Neural cell (in vitro differentiated cells): Measurements from ENCODE around the gene MAST4. TPM values are rescaled to one million over a fixed set of nuclear protein-coding genes. Genes with fewer than 3 reads are reported as not detected.

Experiments used
- H2AFZ ChIP-seq: fragments of 200-600, 300-800 bp; sonication (generic), shearing (Covaris generic); 2 replicates; pipeline ENCODE4 v1.6.0; 2014; ENCODE audit warnings: low read depth, mild to moderate bottlenecking, antibody characterized with exemption, low read length, moderate library complexity
- H3F3A ChIP-seq: fragments of 200-600 bp; shearing (Covaris generic); 2 replicates; pipeline ENCODE4 v1.6.1; 2016; ENCODE audit warnings: mild to moderate bottlenecking, moderate library complexity, mixed read lengths, antibody characterized with exemption, low read length; ENCODE audit not compliant: insufficient read depth, poor library complexity, severe bottlenecking
- H3K27ac ChIP-seq: fragments of 200-600, 300-800 bp; sonication (generic), shearing (Covaris generic); 2 replicates; pipeline ENCODE4 v1.5.1; 2014; ENCODE audit warnings: mild to moderate bottlenecking, low read length, moderate library complexity
- H3K27me3 ChIP-seq: fragments of 300-800, 200-600 bp; sonication (generic), shearing (Covaris generic); 2 replicates; pipeline ENCODE4 v1.6.0; 2014; ENCODE audit warnings: mild to moderate bottlenecking, low read depth, low read length, moderate library complexity; ENCODE audit not compliant: insufficient read depth
- H3K36me3 ChIP-seq: fragments of 300-800, 200-600 bp; sonication (generic), shearing (Covaris generic); 2 replicates; pipeline ENCODE4 v1.5.1; 2014; ENCODE audit warnings: mild to moderate bottlenecking, antibody characterized with exemption, low read length, moderate library complexity; ENCODE audit not compliant: insufficient read depth
- H3K4me2 ChIP-seq: fragments of 300-800, 200-600 bp; sonication (generic), shearing (Covaris generic); 2 replicates; pipeline ENCODE4 v1.6.0; 2014; ENCODE audit warnings: mild to moderate bottlenecking, low read length
- H3K4me3 ChIP-seq: fragments of 300-800, 200-600 bp; sonication (generic), shearing (Covaris generic); 2 replicates; pipeline ENCODE4 v1.5.1; 2014; ENCODE audit warnings: mild to moderate bottlenecking, low read length, moderate library complexity
- H3K79me2 ChIP-seq: fragments of 200-600 bp; shearing (Covaris generic); replicated peaks from 2 replicates; pipeline ENCODE4 v1.6.0; 2014; ENCODE audit warnings: mild to moderate bottlenecking, low read length, moderate library complexity; ENCODE audit not compliant: insufficient read depth
- H3K9ac ChIP-seq: fragments of 300-800, 200-600 bp; sonication (generic), shearing (Covaris generic); 2 replicates; pipeline ENCODE4 v1.6.1; 2016; ENCODE audit warnings: mild to moderate bottlenecking, low read length, mixed read lengths
- H3K9me2 ChIP-seq: fragments of 200-600 bp; shearing (Covaris generic); 2 replicates; pipeline ENCODE4 v1.6.1; 2016; ENCODE audit warnings: mild to moderate bottlenecking, low read length, mixed read lengths; ENCODE audit not compliant: insufficient read depth
- H3K9me3 ChIP-seq: fragments of 200-600, 300-800 bp; sonication (generic), shearing (Covaris generic); 2 replicates; pipeline ENCODE4 v1.6.1; 2016; ENCODE audit warnings: mild to moderate bottlenecking, mixed run types, low read length, moderate library complexity, mixed read lengths
- H4K20me1 ChIP-seq: fragments of 200-600 bp; shearing (Covaris generic); 2 replicates; pipeline ENCODE4 v1.6.1; 2016; ENCODE audit warnings: mild to moderate bottlenecking, mixed run types; ENCODE audit not compliant: insufficient read depth
- EP300 ChIP-seq: fragments of 450-650 bp; conservative IDR thresholded peaks from 2 replicates; pipeline ENCODE4 v1.6.1; 2014; ENCODE audit warnings: antibody characterized with exemption, mild to moderate bottlenecking, moderate library complexity; ENCODE audit not compliant: poor library complexity, severe bottlenecking
- EZH2 ChIP-seq: fragments of 200-600, 300-800 bp; shearing (Covaris generic), sonication (generic); IDR thresholded peaks from 2 replicates; pipeline ENCODE4 v1.6.1; 2014; ENCODE audit warnings: antibody characterized with exemption, low read length, borderline replicate concordance, mild to moderate bottlenecking; ENCODE audit not compliant: insufficient read depth, poor library complexity, severe bottlenecking
- MXI1 ChIP-seq: fragments of 450-650 bp; conservative IDR thresholded peaks from 2 replicates; pipeline ENCODE4 v1.6.1; 2014; ENCODE audit warnings: antibody characterized with exemption, mild to moderate bottlenecking; ENCODE audit not compliant: poor library complexity, severe bottlenecking
- POLR2AphosphoS5 ChIP-seq: IDR thresholded peaks from 2 replicates; pipeline ENCODE4 v1.6.1; 2012
- RAD21 ChIP-seq: fragments of 450-650 bp; conservative IDR thresholded peaks from 2 replicates; pipeline ENCODE4 v1.6.1; 2014; ENCODE audit warnings: antibody characterized with exemption, mild to moderate bottlenecking, moderate library complexity
- SMC3 ChIP-seq: fragments of 450-650 bp; conservative IDR thresholded peaks from 2 replicates; pipeline ENCODE4 v1.6.1; 2014; ENCODE audit warnings: antibody characterized with exemption, mild to moderate bottlenecking, moderate library complexity; ENCODE audit not compliant: poor library complexity
- TAF1 ChIP-seq: IDR thresholded peaks from 2 replicates; pipeline ENCODE4 v1.6.1; 2012; ENCODE audit warnings: low read depth
- polyA plus RNA-seq: library from polyadenylated mRNA; depleted of rRNA; stranded (reverse); fragments of >200 nt; gene quantifications from 2 replicates; pipeline ENCODE4 v1.2.3, GENCODE V29; 2014
- TF ChIP-seq, protein P1 (sequence below): IDR thresholded peaks from 2 replicates; pipeline ENCODE4 v1.6.1; 2012; ENCODE audit warnings: borderline replicate concordance
- TF ChIP-seq, protein P2 (sequence below): fragments of 450-650 bp; IDR thresholded peaks from 2 replicates; pipeline ENCODE4 v1.5.1; 2014; ENCODE audit warnings: antibody characterized with exemption, mild to moderate bottlenecking, moderate library complexity; ENCODE audit not compliant: poor library complexity, severe bottlenecking

The MAST4 gene
- polyA plus RNA-seq, 1 donor from 2014 or later, result 2.3 TPM

DNA sequence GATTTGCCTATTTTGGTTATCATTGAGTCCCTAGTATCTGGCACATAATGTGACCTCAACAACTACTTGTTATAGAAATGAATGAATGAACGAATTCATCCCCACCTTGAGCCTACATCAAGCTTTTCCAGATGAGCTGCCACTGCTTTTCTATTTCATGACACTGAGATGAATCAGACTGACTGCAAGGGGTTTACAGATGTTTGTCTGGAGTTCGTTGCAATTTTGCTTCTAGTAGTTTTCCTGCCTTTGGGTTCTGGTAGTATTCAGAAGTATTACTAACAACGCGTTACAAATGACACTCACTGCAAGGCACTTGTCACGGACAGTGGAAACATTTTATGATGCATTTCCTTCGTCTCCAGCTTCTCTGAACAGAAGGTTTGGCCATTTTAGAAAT is 378.1 kb downstream of the MAST4 start:
- H3F3A ChIP-seq, result no peaks in the 10 kb centered on the region
- H3K4me2 ChIP-seq, result no peak overlapping the region
- TF ChIP-seq EZH2, result no peak
- no peak for TF ChIP-seq POLR2AphosphoS5
- TF ChIP-seq RAD21, result no peak
- TF ChIP-seq TAF1, result no peak
- TF ChIP-seq SMC3, result no peak
- no peak for TF ChIP-seq MXI1
- TF ChIP-seq EP300, result no peak
- TF ChIP-seq, protein P1, sequence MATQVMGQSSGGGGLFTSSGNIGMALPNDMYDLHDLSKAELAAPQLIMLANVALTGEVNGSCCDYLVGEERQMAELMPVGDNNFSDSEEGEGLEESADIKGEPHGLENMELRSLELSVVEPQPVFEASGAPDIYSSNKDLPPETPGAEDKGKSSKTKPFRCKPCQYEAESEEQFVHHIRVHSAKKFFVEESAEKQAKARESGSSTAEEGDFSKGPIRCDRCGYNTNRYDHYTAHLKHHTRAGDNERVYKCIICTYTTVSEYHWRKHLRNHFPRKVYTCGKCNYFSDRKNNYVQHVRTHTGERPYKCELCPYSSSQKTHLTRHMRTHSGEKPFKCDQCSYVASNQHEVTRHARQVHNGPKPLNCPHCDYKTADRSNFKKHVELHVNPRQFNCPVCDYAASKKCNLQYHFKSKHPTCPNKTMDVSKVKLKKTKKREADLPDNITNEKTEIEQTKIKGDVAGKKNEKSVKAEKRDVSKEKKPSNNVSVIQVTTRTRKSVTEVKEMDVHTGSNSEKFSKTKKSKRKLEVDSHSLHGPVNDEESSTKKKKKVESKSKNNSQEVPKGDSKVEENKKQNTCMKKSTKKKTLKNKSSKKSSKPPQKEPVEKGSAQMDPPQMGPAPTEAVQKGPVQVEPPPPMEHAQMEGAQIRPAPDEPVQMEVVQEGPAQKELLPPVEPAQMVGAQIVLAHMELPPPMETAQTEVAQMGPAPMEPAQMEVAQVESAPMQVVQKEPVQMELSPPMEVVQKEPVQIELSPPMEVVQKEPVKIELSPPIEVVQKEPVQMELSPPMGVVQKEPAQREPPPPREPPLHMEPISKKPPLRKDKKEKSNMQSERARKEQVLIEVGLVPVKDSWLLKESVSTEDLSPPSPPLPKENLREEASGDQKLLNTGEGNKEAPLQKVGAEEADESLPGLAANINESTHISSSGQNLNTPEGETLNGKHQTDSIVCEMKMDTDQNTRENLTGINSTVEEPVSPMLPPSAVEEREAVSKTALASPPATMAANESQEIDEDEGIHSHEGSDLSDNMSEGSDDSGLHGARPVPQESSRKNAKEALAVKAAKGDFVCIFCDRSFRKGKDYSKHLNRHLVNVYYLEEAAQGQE, result no peak
- TF ChIP-seq, protein P2, sequence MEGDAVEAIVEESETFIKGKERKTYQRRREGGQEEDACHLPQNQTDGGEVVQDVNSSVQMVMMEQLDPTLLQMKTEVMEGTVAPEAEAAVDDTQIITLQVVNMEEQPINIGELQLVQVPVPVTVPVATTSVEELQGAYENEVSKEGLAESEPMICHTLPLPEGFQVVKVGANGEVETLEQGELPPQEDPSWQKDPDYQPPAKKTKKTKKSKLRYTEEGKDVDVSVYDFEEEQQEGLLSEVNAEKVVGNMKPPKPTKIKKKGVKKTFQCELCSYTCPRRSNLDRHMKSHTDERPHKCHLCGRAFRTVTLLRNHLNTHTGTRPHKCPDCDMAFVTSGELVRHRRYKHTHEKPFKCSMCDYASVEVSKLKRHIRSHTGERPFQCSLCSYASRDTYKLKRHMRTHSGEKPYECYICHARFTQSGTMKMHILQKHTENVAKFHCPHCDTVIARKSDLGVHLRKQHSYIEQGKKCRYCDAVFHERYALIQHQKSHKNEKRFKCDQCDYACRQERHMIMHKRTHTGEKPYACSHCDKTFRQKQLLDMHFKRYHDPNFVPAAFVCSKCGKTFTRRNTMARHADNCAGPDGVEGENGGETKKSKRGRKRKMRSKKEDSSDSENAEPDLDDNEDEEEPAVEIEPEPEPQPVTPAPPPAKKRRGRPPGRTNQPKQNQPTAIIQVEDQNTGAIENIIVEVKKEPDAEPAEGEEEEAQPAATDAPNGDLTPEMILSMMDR, result no peak
- H3K79me2 ChIP-seq, result no peaks in the 10 kb centered on the region
- H4K20me1 ChIP-seq, result no peaks in the 10 kb centered on the region
- H3K4me3 ChIP-seq, result no peak overlapping the region
- H2AFZ ChIP-seq, result no peak overlapping the region
- no peak overlapping the region for H3K9ac ChIP-seq
- no peaks in the 10 kb centered on the region for H3K9me3 ChIP-seq
- no peaks in the 10 kb centered on the region for H3K27me3 ChIP-seq
- H3K9me2 ChIP-seq, result no peaks in the 10 kb centered on the region
- H3K36me3 ChIP-seq, result no peaks in the 10 kb centered on the region
- H3K27ac ChIP-seq, result no peak overlapping the region

DNA sequence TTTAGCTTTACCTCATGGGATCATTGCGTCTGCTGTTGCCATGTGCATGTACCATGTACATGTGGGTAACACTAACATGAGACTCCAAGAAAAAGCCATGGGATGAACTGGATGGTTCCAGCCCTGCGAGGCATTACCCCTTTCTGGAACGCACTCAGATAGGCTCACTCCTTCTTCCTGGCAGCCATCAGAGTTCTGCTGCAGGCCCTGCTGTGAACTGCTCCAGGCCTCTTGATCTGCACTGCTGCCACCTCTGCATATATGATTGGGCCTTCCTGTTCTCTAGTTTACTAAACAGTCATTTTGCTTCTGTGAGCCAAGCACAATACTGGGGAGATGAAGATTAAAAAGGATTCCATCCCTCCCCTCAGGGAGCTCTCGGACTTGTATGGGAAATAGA is 379.9 kb downstream of the MAST4 start:
- H2AFZ ChIP-seq, result no peak overlapping the region
- H3K9me3 ChIP-seq, result no peaks in the 10 kb centered on the region
- TF ChIP-seq SMC3 (no peak), POLR2AphosphoS5 (no peak), RAD21 (no peak), EP300 (no peak), EZH2 (no peak)
- TF ChIP-seq, protein P2, result no peak
- TF ChIP-seq, protein P1, result no peak
- H3K27me3 ChIP-seq, result no peaks in the 10 kb centered on the region
- no peaks in the 10 kb centered on the region for H4K20me1 ChIP-seq
- no peak overlapping the region for H3K9ac ChIP-seq
- no peak overlapping the region for H3K4me3 ChIP-seq
- H3K79me2 ChIP-seq, result no peaks in the 10 kb centered on the region
- H3K36me3 ChIP-seq, result no peaks in the 10 kb centered on the region
- no peak overlapping the region for H3K27ac ChIP-seq
- H3F3A ChIP-seq, result no peaks in the 10 kb centered on the region
- no peaks in the 10 kb centered on the region for H3K9me2 ChIP-seq
- no peak overlapping the region for H3K4me2 ChIP-seq
